CD4-positive, alpha-beta T cell treated with Interleukin-6 for 4 hours (primary cell): Measurements from ENCODE around the gene KIAA1755.

Experiments
- DNase-seq: peaks from one replicate; pipeline ENCODE4 v3.0.0-alpha.2; 2020; ENCODE audit warnings: mixed read lengths

KIAA1755 gene

GRCh38 chr20:38216746-38217595, 43.6 kb downstream of the KIAA1755 start:
- DNase-seq, result no peak

- DNase-seq, result no peak
Observed at GRCh38 chr20:38216201-38216600, 44.3 kb downstream of the KIAA1755 start.

GRCh38 chr20:38215194-38216182, 45.0 kb downstream of the KIAA1755 start:
- no peak for DNase-seq

- DNase-seq, result no peak
Observed at GRCh38 chr20:38214256-38215193, 46.0 kb downstream of the KIAA1755 start.

- DNase-seq, result no peak
Observed at GRCh38 chr20:38213607-38213940, 47.0 kb downstream of the KIAA1755 start.

- DNase-seq, result no peak
Observed at GRCh38 chr20:38212806-38213606, 47.5 kb downstream of the KIAA1755 start.

- no peak for DNase-seq
Observed at GRCh38 chr20:38211200-38212097, 49.1 kb downstream of the KIAA1755 start.

GRCh38 chr20:38210741-38211140, 49.8 kb downstream of the KIAA1755 start:
- DNase-seq, result no peak

- DNase-seq, result no peak
Observed at GRCh38 chr20:38209736-38210405, 50.7 kb downstream of the KIAA1755 start.

- no peak for DNase-seq
Observed at GRCh38 chr20:38209054-38209675, 51.4 kb downstream of the KIAA1755 start.

- no peak for DNase-seq
Observed at GRCh38 chr20:38208523-38208922, 52.0 kb downstream of the KIAA1755 start.

- DNase-seq, result no peak
Observed at GRCh38 chr20:38208088-38208487, 52.4 kb downstream of the KIAA1755 start.

GRCh38 chr20:38207621-38208020, 52.9 kb downstream of the KIAA1755 start:
- DNase-seq, result no peak

- no peak for DNase-seq
Observed at GRCh38 chr20:38205001-38205400, 55.5 kb downstream of the KIAA1755 start.

- DNase-seq, result no peak
Observed at GRCh38 chr20:38203981-38204357, 56.6 kb downstream of the KIAA1755 start.

- no peak for DNase-seq
Observed at GRCh38 chr20:38203337-38203980, 57.1 kb downstream of the KIAA1755 start.

- no peak for DNase-seq
Observed at GRCh38 chr20:38202982-38203293, 57.6 kb downstream of the KIAA1755 start.

- no peak for DNase-seq
Observed at GRCh38 chr20:38202153-38202981, 58.2 kb downstream of the KIAA1755 start.
